Measurements from ENCODE around the gene SLC9A9. TPM values are rescaled to one million over a fixed set of nuclear protein-coding genes. Genes with fewer than 3 reads are reported as not detected.

The SLC9A9 gene
- total RNA-seq, 4 donors from 2014 or later: 13.4 to 15.0 (median 14.4) TPM

DNA sequence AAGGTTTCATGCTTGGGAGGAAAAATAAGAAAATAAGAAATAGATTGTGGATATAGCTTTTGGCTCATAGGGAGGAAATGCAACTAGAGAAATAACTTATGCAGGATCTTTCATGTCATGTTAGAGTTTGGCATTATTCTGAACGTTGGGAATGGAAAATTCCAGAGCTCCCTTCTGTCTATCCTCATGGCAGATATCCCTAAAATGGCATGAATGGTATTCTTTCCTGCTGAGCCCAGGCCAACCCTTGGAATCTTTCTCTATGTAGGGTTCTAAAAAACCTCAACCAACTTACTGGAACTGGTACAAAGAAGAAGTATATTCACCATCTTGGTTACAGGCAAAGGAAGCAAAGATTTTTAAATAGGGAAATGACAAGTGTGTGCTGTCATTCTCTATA is 516.2 kb downstream of the SLC9A9 start:
- no peak for DNase-seq (ENCODE audit: extremely low spot score)
- Histone ChIP-seq H3K9me3 (no peaks in the 10 kb centered on the region), H3K4me3 (no peak overlapping the region), H3K4me1 (peaks cover 7 to 29% (median 22%) of the 10 kb centered on the region in 4 donors), H3K27me3 (no peaks in the 10 kb centered on the region), H3K36me3 (no peaks in the 10 kb centered on the region), H3K27ac (replicated peaks in 1 of 4) (no peak overlapping the region)
- TF ChIP-seq POLR2A (IDR thresholded peaks at IDR 0.05; ENCODE audit: low read depth): no peak
- no peak for TF ChIP-seq POLR2AphosphoS5 (IDR thresholded peaks at IDR 0.05)
- no peak for TF ChIP-seq EP300 (IDR thresholded peaks at IDR 0.05)
- TF ChIP-seq, protein P1, sequence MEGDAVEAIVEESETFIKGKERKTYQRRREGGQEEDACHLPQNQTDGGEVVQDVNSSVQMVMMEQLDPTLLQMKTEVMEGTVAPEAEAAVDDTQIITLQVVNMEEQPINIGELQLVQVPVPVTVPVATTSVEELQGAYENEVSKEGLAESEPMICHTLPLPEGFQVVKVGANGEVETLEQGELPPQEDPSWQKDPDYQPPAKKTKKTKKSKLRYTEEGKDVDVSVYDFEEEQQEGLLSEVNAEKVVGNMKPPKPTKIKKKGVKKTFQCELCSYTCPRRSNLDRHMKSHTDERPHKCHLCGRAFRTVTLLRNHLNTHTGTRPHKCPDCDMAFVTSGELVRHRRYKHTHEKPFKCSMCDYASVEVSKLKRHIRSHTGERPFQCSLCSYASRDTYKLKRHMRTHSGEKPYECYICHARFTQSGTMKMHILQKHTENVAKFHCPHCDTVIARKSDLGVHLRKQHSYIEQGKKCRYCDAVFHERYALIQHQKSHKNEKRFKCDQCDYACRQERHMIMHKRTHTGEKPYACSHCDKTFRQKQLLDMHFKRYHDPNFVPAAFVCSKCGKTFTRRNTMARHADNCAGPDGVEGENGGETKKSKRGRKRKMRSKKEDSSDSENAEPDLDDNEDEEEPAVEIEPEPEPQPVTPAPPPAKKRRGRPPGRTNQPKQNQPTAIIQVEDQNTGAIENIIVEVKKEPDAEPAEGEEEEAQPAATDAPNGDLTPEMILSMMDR (IDR thresholded peaks at IDR 0.05): no peak
- intact Hi-C loops (cut with DNase I): no loop called here
- 21% methylated on average over 1 of the region's 1 CpG for WGBS

DNA sequence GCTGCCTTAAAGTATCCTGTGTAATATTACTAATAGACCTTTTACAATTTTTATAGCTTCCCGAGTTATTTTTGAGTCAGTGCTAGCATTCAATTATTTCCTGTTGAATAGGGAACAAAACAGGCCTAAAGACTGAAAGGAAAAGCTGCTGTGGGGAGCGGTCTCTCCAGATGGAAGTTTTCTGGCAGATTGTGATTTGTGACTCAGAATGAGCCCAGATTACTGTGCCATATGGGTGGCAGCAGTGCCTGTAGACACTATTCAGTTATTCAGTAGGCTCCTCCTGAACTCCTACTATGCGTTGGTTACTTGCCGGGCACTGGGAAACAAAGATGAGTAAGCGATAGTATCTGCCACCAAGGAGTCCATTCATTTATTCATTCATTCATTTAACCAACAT is 516.9 kb downstream of the SLC9A9 start:
- TF ChIP-seq POLR2A (IDR thresholded peaks at IDR 0.05; ENCODE audit: low read depth): no peak
- TF ChIP-seq, protein P1 (IDR thresholded peaks at IDR 0.05): no peak
- no peak for TF ChIP-seq POLR2AphosphoS5 (IDR thresholded peaks at IDR 0.05)
- TF ChIP-seq EP300 (IDR thresholded peaks at IDR 0.05): no peak
- DNase-seq (ENCODE audit: extremely low spot score): no peak
- Histone ChIP-seq H3K36me3 (no peaks in the 10 kb centered on the region), H3K9me3 (no peaks in the 10 kb centered on the region), H3K27ac (replicated peaks in 1 of 4) (no peak overlapping the region), H3K4me3 (no peak overlapping the region), H3K27me3 (no peaks in the 10 kb centered on the region), H3K4me1 (peaks cover 7 to 29% (median 22%) of the 10 kb centered on the region in 4 donors)
- 70% methylated on average over 5 of the region's 5 CpGs for WGBS
- intact Hi-C loops (cut with DNase I): no loop called here

DNA sequence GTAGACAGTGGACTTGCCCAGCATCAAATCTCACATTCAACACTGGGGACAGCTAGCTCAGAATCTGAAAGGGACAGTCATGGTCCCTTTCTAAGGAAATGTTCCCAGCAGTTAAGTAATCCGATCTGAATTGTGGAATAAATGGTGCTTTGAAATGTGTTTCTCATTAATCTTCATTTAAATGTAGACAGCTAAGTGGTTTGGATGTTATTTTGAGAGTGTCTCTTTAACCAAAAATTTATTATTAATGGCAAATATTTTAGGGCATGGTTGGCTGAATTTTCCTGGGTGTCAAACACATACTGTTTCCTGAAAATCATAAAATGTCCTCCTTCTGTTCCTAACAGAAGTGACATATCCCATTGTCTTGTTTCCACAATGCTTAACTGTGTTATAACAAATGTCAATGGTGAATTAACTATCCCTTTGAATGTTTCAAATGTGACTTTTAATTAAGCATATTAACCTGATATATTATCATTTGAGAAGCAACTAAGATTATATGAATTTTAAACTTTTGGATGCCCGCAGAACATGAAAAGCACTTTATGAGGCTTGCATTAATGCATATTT is 517.9 kb downstream of the SLC9A9 start:
- Histone ChIP-seq H3K9me3 (no peaks in the 10 kb centered on the region), H3K27ac (replicated peaks in 1 of 4) (no peak overlapping the region), H3K27me3 (no peaks in the 10 kb centered on the region), H3K36me3 (no peaks in the 10 kb centered on the region), H3K4me1 (peaks cover 7 to 29% (median 22%) of the 10 kb centered on the region in 4 donors), H3K4me3 (no peak overlapping the region)
- WGBS: 57% methylated on average over 2 of the region's 2 CpGs
- intact Hi-C loops (cut with DNase I): no loop called here
- TF ChIP-seq, protein P1 (IDR thresholded peaks at IDR 0.05): no peak
- TF ChIP-seq EP300 (IDR thresholded peaks at IDR 0.05) (no peak), POLR2AphosphoS5 (IDR thresholded peaks at IDR 0.05) (no peak), POLR2A (IDR thresholded peaks at IDR 0.05; ENCODE audit: low read depth) (no peak)
- DNase-seq (ENCODE audit: extremely low spot score): no peak

DNA sequence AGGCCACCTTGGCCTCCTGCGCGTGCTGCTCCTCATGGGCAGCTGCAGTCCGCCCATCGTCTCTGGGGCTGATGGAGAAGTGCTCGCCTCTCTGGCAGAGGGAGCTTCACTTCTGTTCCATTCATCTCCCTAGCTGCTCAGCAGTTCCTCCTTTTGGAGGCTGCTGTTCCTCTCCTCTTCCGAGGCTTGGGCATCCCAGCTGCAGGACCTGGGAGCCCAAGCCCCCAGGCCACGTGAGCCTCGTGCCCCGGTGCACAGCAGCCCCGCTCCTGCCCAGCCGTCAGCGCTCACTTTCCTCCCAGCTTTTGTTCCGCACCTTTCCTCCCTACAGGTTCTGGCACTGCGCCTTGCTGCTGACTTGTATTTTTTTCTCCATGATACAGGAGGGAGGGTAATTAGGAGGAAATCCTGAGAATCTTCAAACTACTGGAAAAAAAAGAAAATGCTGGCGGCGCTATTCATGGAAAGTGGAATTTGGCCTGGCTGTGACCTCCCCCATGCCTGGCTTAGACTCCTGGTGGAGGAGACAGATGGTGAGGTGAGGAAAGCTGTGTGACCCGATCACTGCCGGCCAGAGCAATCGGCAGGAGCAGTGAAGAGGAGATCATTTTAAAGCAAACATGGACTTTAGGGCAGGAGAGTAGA is 518.6 kb downstream of the SLC9A9 start:
- Histone ChIP-seq H3K4me1 (peaks cover 7 to 29% (median 22%) of the 10 kb centered on the region in 4 donors), H3K4me3 (no peak overlapping the region), H3K36me3 (no peaks in the 10 kb centered on the region), H3K27me3 (no peaks in the 10 kb centered on the region), H3K9me3 (no peaks in the 10 kb centered on the region), H3K27ac (replicated peaks in 1 of 4) (no peak overlapping the region)
- no peak for DNase-seq (ENCODE audit: extremely low spot score)
- WGBS: 34% methylated on average over 19 of the region's 19 CpGs
- TF ChIP-seq POLR2AphosphoS5 (IDR thresholded peaks at IDR 0.05) (no peak), POLR2A (IDR thresholded peaks at IDR 0.05; ENCODE audit: low read depth) (no peak), EP300 (IDR thresholded peaks at IDR 0.05) (no peak)
- TF ChIP-seq, protein P1 (IDR thresholded peaks at IDR 0.05): no peak
- intact Hi-C loops (cut with DNase I): no loop called here

Data from esophagus muscularis mucosa (tissue), 4 donors.